Suppressor macrophage (primary cell): ENCODE results near the gene TMEM134.

ENCODE experiments used
- DNase-seq, 4 experiments: peaks; one replicate each; pipeline ENCODE4 v3.0.0-alpha.2; 2020 to 2022

TMEM134 gene

GRCh38 chr11:67456068-67456705 is 12.9 kb downstream of the TMEM134 start:
- no peak for DNase-seq

- DNase-seq: no peak
Observed at GRCh38 chr11:67455054-67455453, 14.0 kb downstream of the TMEM134 start, which contains the start of gene CABP4. CABP4 (plus strand) TSS chr11:67455354; CDS start chr11:67455424, 70 bp downstream.

- no peak for DNase-seq
Observed at GRCh38 chr11:67453816-67454732, 15.0 kb downstream of the TMEM134 start.

- no peak for DNase-seq
Observed at GRCh38 chr11:67452141-67452952, 16.7 kb downstream of the TMEM134 start, which contains the start of gene GPR152. GPR152 (minus strand) TSS chr11:67452729; CDS start chr11:67452724, 5 bp downstream.

- no peak for DNase-seq
Observed at GRCh38 chr11:67451658-67451976, 17.4 kb downstream of the TMEM134 start.

- no peak for DNase-seq
Observed at GRCh38 chr11:67450796-67451657, 18.0 kb downstream of the TMEM134 start.

GRCh38 chr11:67449116-67449844 is 19.8 kb downstream of the TMEM134 start:
- DNase-seq: peak; percentile 74 to 92 (median 88)

GRCh38 chr11:67448220-67448609 is 20.8 kb downstream of the TMEM134 start:
- no peak for DNase-seq

GRCh38 chr11:67445515-67445914 is 23.5 kb downstream of the TMEM134 start:
- DNase-seq: no peak

- no peak for DNase-seq
Observed at GRCh38 chr11:67442504-67443404, 26.3 kb downstream of the TMEM134 start.

- DNase-seq: no peak
Observed at GRCh38 chr11:67441731-67442351, 27.2 kb downstream of the TMEM134 start.

GRCh38 chr11:67441098-67441563 is 27.9 kb downstream of the TMEM134 start:
- DNase-seq: no peak

GRCh38 chr11:67440229-67441097 is 28.6 kb downstream of the TMEM134 start:
- DNase-seq: no peak

GRCh38 chr11:67439321-67440228 is 29.5 kb downstream of the TMEM134 start:
- DNase-seq: peak; percentile 73 to 88 (median 81)

GRCh38 chr11:67438158-67438902 is 30.7 kb downstream of the TMEM134 start:
- no peak for DNase-seq

GRCh38 chr11:67437809-67438157 is 31.3 kb downstream of the TMEM134 start:
- no peak for DNase-seq
